AG10803 (cell line): ENCODE results near the gene GOLGA8B.

ENCODE experiments used
- DNase-seq: peaks from one replicate; pipeline ENCODE4 v3.0.0; 2010; ENCODE audit warnings: low read depth
- H3K4me3 ChIP-seq: 2 replicates; pipeline ENCODE4 v1.5.1; 2011; ENCODE audit warnings: mild to moderate bottlenecking, low read length, control low read depth
- TF ChIP-seq, protein P1 (sequence below): conservative IDR thresholded peaks from 2 replicates; pipeline ENCODE4 v1.5.1; 2011; ENCODE audit warnings: mild to moderate bottlenecking, low read length, control low read depth, inconsistent platforms

GOLGA8B gene

DNA sequence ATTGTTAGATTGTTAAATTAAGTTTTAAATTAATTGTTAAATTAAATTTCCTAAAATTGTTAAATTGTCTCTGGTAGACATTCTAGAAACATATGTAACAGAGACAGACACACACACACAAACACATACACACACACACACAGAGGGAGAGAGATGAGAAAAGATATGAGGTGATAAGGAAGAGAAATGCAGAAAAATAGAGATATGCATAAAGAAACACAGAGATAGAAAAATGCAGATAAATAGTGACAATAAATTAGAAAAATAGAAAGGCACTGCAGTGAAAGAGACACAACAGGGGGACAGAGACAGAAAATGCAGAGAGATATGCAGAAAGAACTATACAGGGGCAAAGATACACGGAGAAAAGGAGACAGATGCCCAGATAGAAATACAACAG, 25.1 kb upstream of the GOLGA8B start:
- TF ChIP-seq, protein P1, sequence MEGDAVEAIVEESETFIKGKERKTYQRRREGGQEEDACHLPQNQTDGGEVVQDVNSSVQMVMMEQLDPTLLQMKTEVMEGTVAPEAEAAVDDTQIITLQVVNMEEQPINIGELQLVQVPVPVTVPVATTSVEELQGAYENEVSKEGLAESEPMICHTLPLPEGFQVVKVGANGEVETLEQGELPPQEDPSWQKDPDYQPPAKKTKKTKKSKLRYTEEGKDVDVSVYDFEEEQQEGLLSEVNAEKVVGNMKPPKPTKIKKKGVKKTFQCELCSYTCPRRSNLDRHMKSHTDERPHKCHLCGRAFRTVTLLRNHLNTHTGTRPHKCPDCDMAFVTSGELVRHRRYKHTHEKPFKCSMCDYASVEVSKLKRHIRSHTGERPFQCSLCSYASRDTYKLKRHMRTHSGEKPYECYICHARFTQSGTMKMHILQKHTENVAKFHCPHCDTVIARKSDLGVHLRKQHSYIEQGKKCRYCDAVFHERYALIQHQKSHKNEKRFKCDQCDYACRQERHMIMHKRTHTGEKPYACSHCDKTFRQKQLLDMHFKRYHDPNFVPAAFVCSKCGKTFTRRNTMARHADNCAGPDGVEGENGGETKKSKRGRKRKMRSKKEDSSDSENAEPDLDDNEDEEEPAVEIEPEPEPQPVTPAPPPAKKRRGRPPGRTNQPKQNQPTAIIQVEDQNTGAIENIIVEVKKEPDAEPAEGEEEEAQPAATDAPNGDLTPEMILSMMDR, result no peak
- DNase-seq, result no peak
- no peak overlapping the region for H3K4me3 ChIP-seq

DNA sequence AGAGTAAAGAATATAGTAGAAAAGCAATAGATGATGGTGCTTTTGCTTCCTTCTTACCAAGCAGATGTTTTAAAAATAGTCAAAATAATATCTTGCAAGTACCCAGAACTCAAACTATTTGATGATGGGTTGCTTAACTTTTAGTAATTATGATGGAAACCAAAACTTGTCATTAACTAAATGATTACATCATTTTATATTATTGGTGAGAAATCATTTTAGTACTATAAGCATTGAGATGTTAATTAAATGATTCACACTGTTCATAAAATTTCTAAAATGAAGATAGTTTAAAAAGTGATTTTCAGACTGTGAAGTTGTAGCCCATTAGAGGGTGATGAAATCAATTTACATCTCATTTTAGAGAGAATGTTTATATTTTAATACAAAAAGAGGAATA, 24.4 kb upstream of the GOLGA8B start:
- no peak for DNase-seq
- TF ChIP-seq, protein P1, result no peak
- H3K4me3 ChIP-seq, result no peak overlapping the region

DNA sequence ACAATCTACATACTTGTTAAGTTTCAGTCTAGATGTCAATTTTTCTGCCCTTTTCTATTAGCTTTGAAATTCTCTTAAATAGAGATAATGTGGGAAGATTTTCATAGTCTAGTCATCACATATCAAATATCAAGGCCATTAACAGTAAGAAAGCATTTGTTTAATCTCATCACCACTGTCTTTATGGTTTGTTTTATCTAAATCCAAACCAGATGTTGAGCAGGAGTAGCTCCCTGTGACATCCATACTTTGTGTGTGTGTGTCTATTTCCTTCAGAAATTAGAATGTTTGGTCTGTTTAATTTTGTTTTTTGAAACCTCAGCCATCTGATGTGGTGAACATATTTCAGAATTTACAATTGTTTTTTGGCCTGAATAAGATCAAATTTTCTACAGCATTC, 23.1 kb upstream of the GOLGA8B start:
- no peak overlapping the region for H3K4me3 ChIP-seq
- DNase-seq, result no peak
- TF ChIP-seq, protein P1, result no peak

DNA sequence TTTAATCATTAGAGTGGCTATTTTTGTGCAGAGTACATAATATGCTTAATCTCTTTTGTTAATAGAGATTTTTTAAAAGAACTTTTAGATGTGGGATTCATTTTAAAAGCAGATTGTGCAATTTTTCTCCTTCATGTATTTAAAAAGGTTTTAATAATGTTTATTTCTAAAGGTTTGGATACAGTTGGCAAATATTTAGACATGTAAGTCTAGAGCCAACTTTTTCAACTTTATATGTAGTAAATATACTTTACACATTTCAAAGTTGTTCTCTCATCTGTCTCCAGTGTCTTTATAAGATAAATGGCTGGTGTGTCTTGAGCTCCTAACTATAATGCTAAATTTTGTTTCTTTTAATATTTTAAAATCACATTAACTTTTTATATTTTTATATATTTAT, 22.7 kb upstream of the GOLGA8B start:
- TF ChIP-seq, protein P1, result no peak
- no peak for DNase-seq
- no peak overlapping the region for H3K4me3 ChIP-seq

DNA sequence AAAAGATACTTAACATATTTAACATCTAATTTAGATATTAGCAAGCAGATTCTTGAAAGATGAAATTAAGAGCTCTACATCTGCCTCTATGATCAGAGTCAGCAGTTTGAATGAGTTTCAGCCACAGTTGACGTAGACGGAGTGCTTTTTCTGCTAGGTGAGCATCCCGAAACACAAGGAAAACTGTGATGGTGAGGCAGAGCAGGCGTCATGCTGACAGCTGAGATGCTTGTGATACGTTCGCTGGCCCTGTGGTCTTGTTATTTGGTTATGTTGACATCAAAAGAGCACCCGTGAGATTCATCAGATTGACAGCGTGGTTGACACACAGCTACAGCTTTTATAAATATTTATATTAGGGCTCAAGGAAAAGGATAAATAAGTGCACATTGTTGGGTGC, 19.6 kb upstream of the GOLGA8B start:
- DNase-seq, result no peak
- no peak overlapping the region for H3K4me3 ChIP-seq
- TF ChIP-seq, protein P1, result no peak

DNA sequence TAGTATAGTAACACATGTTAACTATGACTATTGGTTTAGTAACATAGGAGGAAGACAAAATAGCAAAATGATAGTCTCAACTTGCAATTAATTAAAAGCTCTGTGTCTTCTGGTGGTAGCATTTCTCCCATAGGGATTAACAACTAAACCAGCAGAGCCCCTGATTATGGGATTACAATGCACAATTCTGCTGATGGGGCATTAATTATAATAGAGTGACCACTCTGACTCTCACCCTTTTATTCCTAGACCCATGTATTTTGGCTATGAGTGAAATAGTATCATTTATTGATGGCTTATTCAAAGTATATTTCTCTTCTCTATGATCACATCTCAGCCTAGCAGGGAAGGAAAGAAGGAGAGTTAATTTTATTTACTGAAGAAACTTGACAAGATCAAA, 17.5 kb upstream of the GOLGA8B start:
- TF ChIP-seq, protein P1, result no peak
- H3K4me3 ChIP-seq, result no peak overlapping the region
- no peak for DNase-seq

DNA sequence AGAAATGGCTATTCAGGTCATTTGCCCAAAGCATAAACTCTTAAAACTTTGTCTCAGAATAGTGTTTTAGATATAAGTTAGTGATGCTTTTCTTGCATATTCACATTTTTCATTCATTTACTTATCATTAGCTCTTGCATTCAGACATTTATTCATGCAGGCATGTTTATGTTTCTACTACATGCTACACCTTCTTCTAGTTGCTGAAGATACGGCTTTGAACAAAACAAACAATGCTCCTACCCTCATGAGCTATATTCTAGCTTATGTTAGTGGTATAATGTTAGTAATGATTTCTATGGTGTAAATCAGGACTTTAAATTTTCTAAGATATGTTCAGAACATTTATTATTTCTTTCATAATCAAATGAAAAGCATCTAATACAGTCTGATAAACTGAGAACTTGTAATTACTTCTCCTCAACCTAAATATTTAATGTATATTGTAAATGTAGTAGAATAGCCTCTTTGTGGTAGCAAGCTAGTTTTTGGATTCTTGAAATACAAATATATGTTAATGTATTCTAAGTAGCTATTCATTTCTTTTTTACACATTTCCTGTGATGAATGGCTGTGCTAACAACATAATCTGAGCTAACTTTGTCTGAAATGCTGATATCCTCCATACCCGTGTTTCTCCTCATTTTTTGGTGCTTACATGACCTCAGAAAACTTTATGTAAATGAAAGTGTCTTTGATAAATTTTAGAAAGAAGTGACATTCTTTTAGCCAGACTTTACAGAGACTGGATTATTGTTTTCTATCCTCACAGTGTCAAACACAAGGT, 15.5 kb upstream of the GOLGA8B start:
- TF ChIP-seq, protein P1, result no peak
- no peak for DNase-seq
- H3K4me3 ChIP-seq, result no peak overlapping the region
